ENCODE data around the gene PDE6B. TPM values are rescaled to one million over a fixed set of nuclear protein-coding genes. Genes with fewer than 3 reads are reported as not detected.

The PDE6B gene
- total RNA-seq, 2 experiments from 2014 or later, result 10.0 to 14.6 TPM

DNA sequence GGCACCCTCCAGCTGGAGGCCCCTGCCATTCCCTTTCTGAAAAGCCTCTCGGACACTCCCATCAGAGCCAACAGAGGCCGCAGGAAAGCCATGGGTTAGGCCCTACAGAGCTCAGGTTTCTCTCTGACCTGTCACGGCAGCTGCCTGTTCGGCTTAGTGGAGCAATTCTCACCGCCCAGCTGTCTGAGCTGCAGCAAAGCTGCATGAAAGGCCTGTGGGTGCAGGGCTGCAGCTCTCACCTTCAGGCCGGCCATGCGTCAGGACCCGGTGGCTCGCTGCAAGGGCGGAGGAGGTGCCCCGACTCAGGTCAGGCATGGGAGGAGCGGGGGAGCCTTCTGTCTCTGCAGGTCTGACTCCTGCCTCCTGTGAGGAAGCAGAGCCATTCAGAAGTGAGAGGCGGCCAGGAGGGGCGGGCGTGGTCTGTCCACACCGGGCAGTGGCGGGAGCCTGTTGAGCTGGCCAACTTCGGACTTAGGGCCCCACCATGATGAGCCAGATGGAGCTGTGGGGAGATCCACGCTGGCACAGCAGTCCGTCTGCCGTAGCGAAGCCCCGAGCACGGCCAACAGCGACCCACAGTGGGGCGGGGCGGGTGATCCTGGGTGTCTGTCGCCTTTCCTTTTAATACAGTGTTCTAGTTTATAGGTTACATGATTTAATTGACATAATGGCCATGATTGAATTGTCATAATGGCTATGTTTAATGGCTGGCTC lies 23.4 kb downstream of the PDE6B start:
- Mint-ChIP-seq H3K4me1 (no peaks in the 10 kb centered on the region), H3K9me3 (ENCODE audit: low read depth) (peaks cover 7% of the 10 kb centered on the region), H3K27me3 (peaks cover 17% of the 10 kb centered on the region), H3K4me3 (no peak overlapping the region), H3K36me3 (no peaks in the 10 kb centered on the region), H3K27ac (no peak overlapping the region)
- DNase-seq (no peak), ATAC-seq (no peak)
- CTCF ChIA-PET, result no interaction called here

- Mint-ChIP-seq H3K36me3 (no peaks in the 10 kb centered on the region), H3K4me3 (no peak overlapping the region), H3K27me3 (peaks cover 17% of the 10 kb centered on the region), H3K9me3 (ENCODE audit: low read depth) (peaks cover 7% of the 10 kb centered on the region), H3K27ac (no peak overlapping the region), H3K4me1 (no peaks in the 10 kb centered on the region)
- ATAC-seq, result no peak
- CTCF ChIA-PET, result no interaction called here
- DNase-seq, result no peak
Measured at GRCh38 chr4:649293-649625, 23.9 kb downstream of the PDE6B start.

DNA sequence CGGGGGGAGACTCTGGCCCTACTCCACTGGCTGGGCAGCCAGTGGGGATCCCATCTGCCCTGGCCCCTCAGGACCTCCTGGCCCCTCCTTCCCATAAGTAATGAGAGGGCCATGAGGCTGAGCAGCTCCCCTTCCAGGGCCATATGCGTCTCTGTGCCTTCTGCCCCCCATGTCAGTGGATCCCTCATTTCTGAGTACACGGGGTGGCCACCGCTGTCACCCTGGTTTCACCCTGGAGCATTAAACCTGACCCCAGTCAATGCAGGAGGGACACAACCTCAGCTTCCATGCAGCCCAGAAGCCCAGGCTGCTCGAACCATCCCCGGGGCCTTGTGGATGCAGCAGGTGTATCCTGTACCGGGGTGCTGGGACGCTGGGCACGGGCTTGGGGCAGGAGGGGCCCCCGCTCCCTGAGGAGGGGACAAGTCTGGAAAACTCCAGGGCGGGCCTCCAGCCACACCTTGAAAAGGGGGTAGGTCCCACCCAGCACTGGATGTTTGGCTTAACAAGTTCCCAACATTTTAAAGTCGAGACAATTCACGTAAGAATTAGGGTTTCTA lies 24.5 kb downstream of the PDE6B start:
- CTCF ChIA-PET, result no interaction called here
- Mint-ChIP-seq H3K27me3 (peaks cover 17% of the 10 kb centered on the region), H3K27ac (no peak overlapping the region), H3K36me3 (no peaks in the 10 kb centered on the region), H3K9me3 (ENCODE audit: low read depth) (peaks cover 7% of the 10 kb centered on the region), H3K4me3 (no peak overlapping the region), H3K4me1 (no peaks in the 10 kb centered on the region)
- ATAC-seq (no peak), DNase-seq (no peak)

GRCh38 chr4:650461-650860 lies 25.1 kb downstream of the PDE6B start:
- Mint-ChIP-seq H3K27ac (no peak overlapping the region), H3K4me3 (no peak overlapping the region), H3K9me3 (ENCODE audit: low read depth) (peaks cover 7% of the 10 kb centered on the region), H3K4me1 (no peaks in the 10 kb centered on the region), H3K36me3 (no peaks in the 10 kb centered on the region), H3K27me3 (peaks cover 17% of the 10 kb centered on the region)
- CTCF ChIA-PET, result no interaction called here
- ATAC-seq (no peak), DNase-seq (no peak)

DNA sequence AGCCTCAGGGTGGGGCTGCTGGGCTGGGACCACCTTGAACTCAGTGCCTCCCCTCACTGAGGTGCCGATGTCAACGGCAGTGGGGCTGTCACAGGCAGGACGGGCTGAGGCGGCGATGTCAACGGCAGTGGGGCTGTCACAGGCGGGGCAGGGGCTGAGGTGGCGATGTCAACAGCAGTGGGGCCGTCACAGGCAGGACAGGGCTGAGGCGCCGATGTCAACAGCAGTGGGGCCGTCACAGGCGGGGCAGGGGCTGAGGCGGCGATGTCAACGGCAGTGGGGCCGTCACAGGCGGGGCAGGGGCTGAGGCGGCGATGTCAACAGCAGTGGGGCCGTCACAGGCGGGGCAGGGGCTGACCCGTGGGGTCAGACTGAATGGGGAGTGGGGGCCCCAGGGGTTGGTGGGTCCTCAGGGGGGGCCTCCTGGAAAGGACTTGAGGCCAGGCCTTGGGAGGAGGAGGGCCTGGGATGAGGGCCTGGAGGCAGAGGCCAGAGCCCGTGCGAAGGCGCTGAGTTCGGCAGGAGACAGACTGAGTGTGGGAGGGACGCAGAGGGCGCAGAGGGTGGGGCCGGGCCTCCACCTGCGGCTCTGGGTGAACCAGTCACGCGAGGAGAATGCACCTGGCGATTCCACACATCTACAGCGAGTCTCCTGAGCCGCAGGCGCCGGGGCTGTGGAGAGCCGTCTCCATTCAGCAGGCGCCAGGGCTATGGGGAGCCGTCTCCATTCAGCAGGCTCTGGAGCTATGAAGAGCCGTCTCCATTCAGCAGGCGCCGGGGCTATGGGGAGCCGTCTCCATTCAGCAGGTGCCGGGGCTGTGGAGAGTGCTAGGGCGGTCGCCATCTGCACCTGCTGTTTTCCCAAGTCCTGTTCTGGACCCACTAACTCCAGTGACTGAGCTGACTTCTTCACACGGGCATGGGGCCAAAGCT lies 25.8 kb downstream of the PDE6B start:
- Mint-ChIP-seq H3K4me3 (no peak overlapping the region), H3K27me3 (peaks cover 17% of the 10 kb centered on the region), H3K9me3 (ENCODE audit: low read depth) (peaks cover 5% of the 10 kb centered on the region), H3K36me3 (no peaks in the 10 kb centered on the region), H3K27ac (no peak overlapping the region), H3K4me1 (no peaks in the 10 kb centered on the region)
- no peak for DNase-seq
- no peak for ATAC-seq
- CTCF ChIA-PET, result no interaction called here

GRCh38 chr4:651884-652642 lies 26.7 kb downstream of the PDE6B start:
- CTCF ChIA-PET, result no interaction called here
- no peaks in the 10 kb centered on the region for H3K36me3 Mint-ChIP-seq
- ATAC-seq (no peak), DNase-seq (no peak)
- no peaks in the 10 kb centered on the region for H3K4me1 Mint-ChIP-seq
- peaks cover 2% of the 10 kb centered on the region for H3K9me3 Mint-ChIP-seq (ENCODE audit: low read depth)
- H3K27ac Mint-ChIP-seq, result no peak overlapping the region
- H3K4me3 Mint-ChIP-seq, result no peak overlapping the region
- H3K27me3 Mint-ChIP-seq, result peaks cover 14% of the 10 kb centered on the region

GRCh38 chr4:653080-653821 lies 27.9 kb downstream of the PDE6B start:
- no peaks in the 10 kb centered on the region for H3K36me3 Mint-ChIP-seq
- H3K9me3 Mint-ChIP-seq (ENCODE audit: low read depth), result peaks cover 2% of the 10 kb centered on the region
- H3K4me3 Mint-ChIP-seq, result no peak overlapping the region
- peaks cover 14% of the 10 kb centered on the region for H3K27me3 Mint-ChIP-seq
- CTCF ChIA-PET, result no interaction called here
- ATAC-seq, result no peak
- no peaks in the 10 kb centered on the region for H3K4me1 Mint-ChIP-seq
- no peak for DNase-seq
- no peak overlapping the region for H3K27ac Mint-ChIP-seq

DNA sequence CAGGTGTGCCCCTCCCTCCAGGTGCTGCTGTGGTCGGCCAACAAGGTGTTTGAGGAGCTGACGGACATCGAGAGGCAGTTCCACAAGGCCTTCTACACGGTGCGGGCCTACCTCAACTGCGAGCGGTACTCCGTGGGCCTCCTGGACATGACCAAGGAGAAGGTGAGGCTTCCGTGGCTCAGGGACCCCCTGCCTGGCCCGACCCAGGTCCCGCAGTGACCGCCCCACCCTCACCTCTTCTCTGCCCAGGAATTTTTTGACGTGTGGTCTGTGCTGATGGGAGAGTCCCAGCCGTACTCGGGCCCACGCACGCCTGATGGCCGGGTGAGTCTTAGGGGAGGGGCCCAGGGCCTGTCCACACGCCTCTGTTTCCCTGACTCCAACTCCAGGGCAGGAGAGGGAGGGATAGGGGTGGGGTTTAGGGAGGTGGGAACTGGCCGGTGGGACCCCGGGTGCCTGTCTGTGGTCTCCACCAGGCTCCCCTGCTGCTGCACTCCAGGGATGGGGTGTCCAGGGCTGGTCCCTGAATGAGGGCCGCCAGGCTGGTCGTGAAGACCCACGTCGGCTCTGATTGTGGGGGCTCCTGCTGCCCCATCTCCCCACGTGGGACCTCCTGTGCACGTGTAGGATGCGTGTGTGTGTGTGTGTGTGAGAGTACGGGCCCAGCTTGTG lies 28.6 kb downstream of the PDE6B start:
- Mint-ChIP-seq H3K27me3 (peaks cover 14% of the 10 kb centered on the region), H3K4me1 (no peaks in the 10 kb centered on the region), H3K4me3 (no peak overlapping the region), H3K36me3 (no peaks in the 10 kb centered on the region), H3K9me3 (ENCODE audit: low read depth) (peaks cover 2% of the 10 kb centered on the region), H3K27ac (no peak overlapping the region)
- CTCF ChIA-PET, result no interaction called here
- ATAC-seq (no peak), DNase-seq (no peak)

GRCh38 chr4:654503-654845 lies 29.1 kb downstream of the PDE6B start:
- H3K36me3 Mint-ChIP-seq, result no peaks in the 10 kb centered on the region
- no peak overlapping the region for H3K27ac Mint-ChIP-seq
- H3K9me3 Mint-ChIP-seq (ENCODE audit: low read depth), result peaks cover 2% of the 10 kb centered on the region
- CTCF ChIA-PET, result no interaction called here
- H3K4me1 Mint-ChIP-seq, result no peaks in the 10 kb centered on the region
- ATAC-seq, result no peak
- no peak for DNase-seq
- peaks cover 14% of the 10 kb centered on the region for H3K27me3 Mint-ChIP-seq
- no peak overlapping the region for H3K4me3 Mint-ChIP-seq

- DNase-seq (no peak), ATAC-seq (no peak)
- no peak overlapping the region for H3K4me3 Mint-ChIP-seq
- peaks cover 4% of the 10 kb centered on the region for H3K9me3 Mint-ChIP-seq (ENCODE audit: low read depth)
- H3K4me1 Mint-ChIP-seq, result no peaks in the 10 kb centered on the region
- CTCF ChIA-PET, result no interaction called here
- H3K27me3 Mint-ChIP-seq, result peaks cover 14% of the 10 kb centered on the region
- H3K36me3 Mint-ChIP-seq, result peaks cover 3% of the 10 kb centered on the region
- H3K27ac Mint-ChIP-seq, result no peak overlapping the region
Measured at GRCh38 chr4:654871-655463, 29.6 kb downstream of the PDE6B start.

DNA sequence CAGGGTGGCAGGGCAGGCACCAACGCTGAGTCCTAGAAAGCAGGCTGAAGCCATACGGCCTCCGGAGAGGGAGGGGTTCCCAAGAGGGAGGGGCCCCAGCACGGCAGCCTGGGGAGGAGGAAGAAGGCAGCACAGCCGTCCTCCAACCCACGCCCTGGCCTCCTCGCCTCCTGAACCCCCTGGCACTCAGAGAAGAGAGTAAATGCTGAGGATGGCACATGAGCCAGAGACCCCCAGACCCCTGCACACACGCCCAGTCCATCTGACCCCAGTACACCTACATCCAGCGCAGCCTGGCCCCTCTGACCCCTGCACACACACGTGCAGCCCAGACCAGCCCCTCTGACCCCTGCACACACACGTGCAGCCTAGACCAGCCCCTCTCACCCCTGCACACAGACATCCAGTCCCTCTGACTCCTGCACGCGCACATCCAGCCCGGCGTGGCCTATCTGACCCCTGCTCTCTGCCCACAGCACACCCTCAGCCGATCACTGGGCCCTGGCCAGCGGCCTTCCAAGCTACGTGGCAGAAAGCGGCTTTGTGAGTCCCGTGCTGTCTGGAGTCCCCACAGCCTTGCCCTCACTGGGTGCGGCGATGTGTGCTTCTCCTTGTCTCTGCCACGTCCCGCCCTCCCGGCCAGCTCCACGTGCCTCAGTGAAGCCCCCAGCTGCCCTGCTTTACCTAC lies 30.2 kb downstream of the PDE6B start:
- Mint-ChIP-seq H3K27me3 (peaks cover 9% of the 10 kb centered on the region), H3K4me3 (no peak overlapping the region), H3K9me3 (ENCODE audit: low read depth) (peaks cover 4% of the 10 kb centered on the region), H3K36me3 (peaks cover 6% of the 10 kb centered on the region), H3K4me1 (no peaks in the 10 kb centered on the region), H3K27ac (no peak overlapping the region)
- DNase-seq (no peak), ATAC-seq (no peak)
- CTCF ChIA-PET, result no interaction called here
